ENCODE results near the gene OPTC.

Gene OPTC

DNA sequence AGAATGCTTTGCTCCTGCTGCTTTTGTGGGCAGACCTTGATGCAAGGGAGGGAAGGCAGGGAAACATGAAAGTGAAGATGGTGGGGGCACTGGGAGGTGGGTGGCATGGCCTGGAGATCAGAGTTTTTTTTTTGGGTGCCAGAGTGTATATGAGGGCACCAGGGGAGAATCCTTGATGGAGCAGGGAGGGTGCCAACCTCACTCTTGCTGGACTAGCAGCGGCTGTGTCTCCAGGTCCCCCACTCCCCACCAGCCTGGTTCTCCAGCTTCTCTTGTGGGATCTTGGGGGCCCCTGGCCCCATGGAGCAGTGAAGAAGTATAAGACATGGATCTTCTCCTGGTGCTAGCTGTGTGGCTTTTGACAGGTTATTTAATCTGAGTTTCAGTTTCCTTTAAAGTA lies 31.8 kb upstream of the OPTC start:
- ChIA-PET CTCF (interaction anchor here (0.9 kb wide), 1 partner anchor 119 kb away, joined by 3 read pairs; no protein-coding TSS in a partner anchor), POLR2A (no interaction called here)
- Histone ChIP-seq H3K4me3 (ENCODE audit: low read depth, low read length) (no peak overlapping the region), H3K27ac (ENCODE audit: extremely low read depth, low read depth, low read length) (no peak overlapping the region), H3K4me1 (ENCODE audit: control insufficient read depth, insufficient read depth, low read length) (no peaks in the 10 kb centered on the region), H3K36me3 (ENCODE audit: control insufficient read depth in 2 of 2, insufficient read depth in 1 of 2, low read length in 2 of 2) (no peaks in the 10 kb centered on the region), H3K9me3 (ENCODE audit: control insufficient read depth, insufficient read depth, low read depth, low read length) (no peaks in the 10 kb centered on the region)
- TF ChIP-seq, protein P1, sequence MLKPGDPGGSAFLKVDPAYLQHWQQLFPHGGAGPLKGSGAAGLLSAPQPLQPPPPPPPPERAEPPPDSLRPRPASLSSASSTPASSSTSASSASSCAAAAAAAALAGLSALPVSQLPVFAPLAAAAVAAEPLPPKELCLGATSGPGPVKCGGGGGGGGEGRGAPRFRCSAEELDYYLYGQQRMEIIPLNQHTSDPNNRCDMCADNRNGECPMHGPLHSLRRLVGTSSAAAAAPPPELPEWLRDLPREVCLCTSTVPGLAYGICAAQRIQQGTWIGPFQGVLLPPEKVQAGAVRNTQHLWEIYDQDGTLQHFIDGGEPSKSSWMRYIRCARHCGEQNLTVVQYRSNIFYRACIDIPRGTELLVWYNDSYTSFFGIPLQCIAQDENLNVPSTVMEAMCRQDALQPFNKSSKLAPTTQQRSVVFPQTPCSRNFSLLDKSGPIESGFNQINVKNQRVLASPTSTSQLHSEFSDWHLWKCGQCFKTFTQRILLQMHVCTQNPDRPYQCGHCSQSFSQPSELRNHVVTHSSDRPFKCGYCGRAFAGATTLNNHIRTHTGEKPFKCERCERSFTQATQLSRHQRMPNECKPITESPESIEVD (tag by site-specific recombination; IDR thresholded peaks at IDR 0.05) = no peak
- TF ChIP-seq ZNF701 (tag by site-specific recombination; IDR thresholded peaks at IDR 0.05) = no peak
- no peak for TF ChIP-seq ZNF404 (tag by site-specific recombination; IDR thresholded peaks at IDR 0.05)
- TF ChIP-seq, protein P2, sequence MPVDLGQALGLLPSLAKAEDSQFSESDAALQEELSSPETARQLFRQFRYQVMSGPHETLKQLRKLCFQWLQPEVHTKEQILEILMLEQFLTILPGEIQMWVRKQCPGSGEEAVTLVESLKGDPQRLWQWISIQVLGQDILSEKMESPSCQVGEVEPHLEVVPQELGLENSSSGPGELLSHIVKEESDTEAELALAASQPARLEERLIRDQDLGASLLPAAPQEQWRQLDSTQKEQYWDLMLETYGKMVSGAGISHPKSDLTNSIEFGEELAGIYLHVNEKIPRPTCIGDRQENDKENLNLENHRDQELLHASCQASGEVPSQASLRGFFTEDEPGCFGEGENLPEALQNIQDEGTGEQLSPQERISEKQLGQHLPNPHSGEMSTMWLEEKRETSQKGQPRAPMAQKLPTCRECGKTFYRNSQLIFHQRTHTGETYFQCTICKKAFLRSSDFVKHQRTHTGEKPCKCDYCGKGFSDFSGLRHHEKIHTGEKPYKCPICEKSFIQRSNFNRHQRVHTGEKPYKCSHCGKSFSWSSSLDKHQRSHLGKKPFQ (tag by site-specific recombination; IDR thresholded peaks at IDR 0.05) = no peak

DNA sequence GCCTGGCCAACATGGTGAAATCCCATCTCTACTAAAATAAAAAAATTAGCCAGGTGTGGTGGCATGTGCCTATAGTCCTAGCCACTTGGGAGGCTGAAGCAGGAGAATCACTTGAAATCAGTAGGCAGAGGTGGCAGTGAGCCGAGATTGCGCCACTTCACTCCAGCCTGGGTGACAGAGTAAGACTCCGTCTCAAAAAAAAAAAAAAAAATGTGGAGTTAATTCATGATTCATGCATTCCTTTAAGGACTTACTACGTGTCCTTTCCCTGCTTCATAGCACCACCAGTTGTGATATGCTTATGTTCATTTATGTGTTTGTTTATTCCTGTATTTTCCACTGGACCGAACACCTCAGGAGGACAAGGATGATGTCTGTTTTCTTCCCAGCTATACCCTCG lies 31.1 kb upstream of the OPTC start:
- ChIA-PET CTCF (interaction anchor here (0.5 to 1.4 kb wide), 4 partner anchors 24 to 406 kb away, joined by 3 to 5 read pairs (median 4); no protein-coding TSS in a partner anchor), POLR2A (no interaction called here)
- Histone ChIP-seq H3K27ac (ENCODE audit: extremely low read depth, low read depth, low read length) (no peak overlapping the region), H3K36me3 (ENCODE audit: control insufficient read depth in 2 of 2, insufficient read depth in 1 of 2, low read length in 2 of 2) (no peaks in the 10 kb centered on the region), H3K4me1 (ENCODE audit: control insufficient read depth, insufficient read depth, low read length) (no peaks in the 10 kb centered on the region), H3K9me3 (ENCODE audit: control insufficient read depth, insufficient read depth, low read depth, low read length) (no peaks in the 10 kb centered on the region), H3K4me3 (ENCODE audit: low read depth, low read length) (no peak overlapping the region)
- TF ChIP-seq BCL11A (tag by site-specific recombination; IDR thresholded peaks at IDR 0.05; ENCODE audit: low read depth) (no peak), ZNF423 (tag by site-specific recombination; IDR thresholded peaks at IDR 0.05) (no peak), ZNF146 (tag by site-specific recombination; IDR thresholded peaks at IDR 0.05) (no peak), ZNF211 (tag by site-specific recombination; IDR thresholded peaks at IDR 0.05; ENCODE audit: low read depth) (no peak), ZNF2 (tag by site-specific recombination; IDR thresholded peaks at IDR 0.05) (no peak), ZNF311 (tag by site-specific recombination; IDR thresholded peaks at IDR 0.05; ENCODE audit: borderline replicate concordance) (no peak), ZNF175 (tag by site-specific recombination; IDR thresholded peaks at IDR 0.05) (no peak), PRDM1 (tag by site-specific recombination; IDR thresholded peaks at IDR 0.05) (no peak), ZNF658 (tag by site-specific recombination; IDR thresholded peaks at IDR 0.05) (no peak), ZNF785 (tag by site-specific recombination; IDR thresholded peaks at IDR 0.05) (no peak), ZNF426 (tag by site-specific recombination; IDR thresholded peaks at IDR 0.05) (no peak)
- TF ChIP-seq, protein P3, sequence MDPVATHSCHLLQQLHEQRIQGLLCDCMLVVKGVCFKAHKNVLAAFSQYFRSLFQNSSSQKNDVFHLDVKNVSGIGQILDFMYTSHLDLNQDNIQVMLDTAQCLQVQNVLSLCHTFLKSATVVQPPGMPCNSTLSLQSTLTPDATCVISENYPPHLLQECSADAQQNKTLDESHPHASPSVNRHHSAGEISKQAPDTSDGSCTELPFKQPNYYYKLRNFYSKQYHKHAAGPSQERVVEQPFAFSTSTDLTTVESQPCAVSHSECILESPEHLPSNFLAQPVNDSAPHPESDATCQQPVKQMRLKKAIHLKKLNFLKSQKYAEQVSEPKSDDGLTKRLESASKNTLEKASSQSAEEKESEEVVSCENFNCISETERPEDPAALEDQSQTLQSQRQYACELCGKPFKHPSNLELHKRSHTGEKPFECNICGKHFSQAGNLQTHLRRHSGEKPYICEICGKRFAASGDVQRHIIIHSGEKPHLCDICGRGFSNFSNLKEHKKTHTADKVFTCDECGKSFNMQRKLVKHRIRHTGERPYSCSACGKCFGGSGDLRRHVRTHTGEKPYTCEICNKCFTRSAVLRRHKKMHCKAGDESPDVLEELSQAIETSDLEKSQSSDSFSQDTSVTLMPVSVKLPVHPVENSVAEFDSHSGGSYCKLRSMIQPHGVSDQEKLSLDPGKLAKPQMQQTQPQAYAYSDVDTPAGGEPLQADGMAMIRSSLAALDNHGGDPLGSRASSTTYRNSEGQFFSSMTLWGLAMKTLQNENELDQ (tag by site-specific recombination; IDR thresholded peaks at IDR 0.05; ENCODE audit: low read depth) = no peak
- TF ChIP-seq, protein P4, sequence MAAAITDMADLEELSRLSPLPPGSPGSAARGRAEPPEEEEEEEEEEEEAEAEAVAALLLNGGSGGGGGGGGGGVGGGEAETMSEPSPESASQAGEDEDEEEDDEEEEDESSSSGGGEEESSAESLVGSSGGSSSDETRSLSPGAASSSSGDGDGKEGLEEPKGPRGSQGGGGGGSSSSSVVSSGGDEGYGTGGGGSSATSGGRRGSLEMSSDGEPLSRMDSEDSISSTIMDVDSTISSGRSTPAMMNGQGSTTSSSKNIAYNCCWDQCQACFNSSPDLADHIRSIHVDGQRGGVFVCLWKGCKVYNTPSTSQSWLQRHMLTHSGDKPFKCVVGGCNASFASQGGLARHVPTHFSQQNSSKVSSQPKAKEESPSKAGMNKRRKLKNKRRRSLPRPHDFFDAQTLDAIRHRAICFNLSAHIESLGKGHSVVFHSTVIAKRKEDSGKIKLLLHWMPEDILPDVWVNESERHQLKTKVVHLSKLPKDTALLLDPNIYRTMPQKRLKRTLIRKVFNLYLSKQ (tag by site-specific recombination; IDR thresholded peaks at IDR 0.05; ENCODE audit: borderline replicate concordance) = no peak
- TF ChIP-seq, protein P5, sequence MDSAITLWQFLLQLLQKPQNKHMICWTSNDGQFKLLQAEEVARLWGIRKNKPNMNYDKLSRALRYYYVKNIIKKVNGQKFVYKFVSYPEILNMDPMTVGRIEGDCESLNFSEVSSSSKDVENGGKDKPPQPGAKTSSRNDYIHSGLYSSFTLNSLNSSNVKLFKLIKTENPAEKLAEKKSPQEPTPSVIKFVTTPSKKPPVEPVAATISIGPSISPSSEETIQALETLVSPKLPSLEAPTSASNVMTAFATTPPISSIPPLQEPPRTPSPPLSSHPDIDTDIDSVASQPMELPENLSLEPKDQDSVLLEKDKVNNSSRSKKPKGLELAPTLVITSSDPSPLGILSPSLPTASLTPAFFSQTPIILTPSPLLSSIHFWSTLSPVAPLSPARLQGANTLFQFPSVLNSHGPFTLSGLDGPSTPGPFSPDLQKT (IDR thresholded peaks at IDR 0.05; ENCODE audit: borderline replicate concordance, low read depth, low read length) = no peak
